Stimulated activated CD8-positive, alpha-beta memory T cell treated with anti-CD3 and anti-CD28 coated beads, Interleukin-7, amount 100 ng/mL, for 1 hour (primary cell): ENCODE data around the gene COL12A1.

ENCODE experiments used
- DNase-seq, 2 donors: peaks; one replicate each; pipeline ENCODE4 v3.0.0-alpha.2; 2020; ENCODE audit warnings: low read depth in 2 of 2

Gene COL12A1

DNA sequence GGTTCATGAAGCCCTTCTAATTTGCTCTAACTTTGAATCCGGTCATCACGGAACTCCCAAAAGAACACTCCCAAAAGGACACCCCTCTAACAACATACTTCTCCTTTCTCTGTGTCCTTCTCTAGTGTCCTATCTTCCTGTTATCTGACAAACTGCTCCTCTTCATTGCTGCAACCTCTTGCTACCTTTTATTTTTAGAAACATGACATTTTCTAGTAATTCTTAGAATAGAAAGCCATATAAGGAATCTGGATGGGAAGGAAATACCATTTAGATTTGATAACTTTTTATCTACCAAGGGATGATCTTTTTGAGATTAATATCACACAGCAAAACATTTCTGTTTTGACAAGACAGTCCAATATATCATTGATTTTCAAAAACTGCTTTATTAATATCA is 63.1 kb downstream of the COL12A1 start:
- DNase-seq: no peak

GRCh38 chr6:75135876-75136275 is 70.0 kb downstream of the COL12A1 start:
- no peak for DNase-seq

DNA sequence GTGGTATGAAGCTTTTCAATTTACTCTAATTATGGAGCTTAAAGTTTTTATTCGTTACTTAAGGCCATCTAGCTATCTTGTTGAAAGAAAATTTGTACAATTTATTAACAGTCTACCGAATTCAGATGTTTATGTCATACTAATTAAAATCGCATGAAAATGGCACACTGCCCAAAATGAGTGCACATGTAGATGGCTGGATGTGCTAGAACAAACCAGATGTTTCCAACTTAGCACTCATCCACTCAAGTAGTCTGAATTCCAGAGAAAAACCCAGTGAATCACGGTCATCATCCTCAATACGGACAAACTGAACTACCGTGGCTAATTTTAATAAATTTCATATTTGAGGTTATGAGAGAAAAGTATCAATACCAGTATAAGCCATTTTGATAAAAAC is 70.4 kb downstream of the COL12A1 start:
- no peak for DNase-seq

GRCh38 chr6:75130784-75131183 is 75.1 kb downstream of the COL12A1 start:
- no peak for DNase-seq

DNA sequence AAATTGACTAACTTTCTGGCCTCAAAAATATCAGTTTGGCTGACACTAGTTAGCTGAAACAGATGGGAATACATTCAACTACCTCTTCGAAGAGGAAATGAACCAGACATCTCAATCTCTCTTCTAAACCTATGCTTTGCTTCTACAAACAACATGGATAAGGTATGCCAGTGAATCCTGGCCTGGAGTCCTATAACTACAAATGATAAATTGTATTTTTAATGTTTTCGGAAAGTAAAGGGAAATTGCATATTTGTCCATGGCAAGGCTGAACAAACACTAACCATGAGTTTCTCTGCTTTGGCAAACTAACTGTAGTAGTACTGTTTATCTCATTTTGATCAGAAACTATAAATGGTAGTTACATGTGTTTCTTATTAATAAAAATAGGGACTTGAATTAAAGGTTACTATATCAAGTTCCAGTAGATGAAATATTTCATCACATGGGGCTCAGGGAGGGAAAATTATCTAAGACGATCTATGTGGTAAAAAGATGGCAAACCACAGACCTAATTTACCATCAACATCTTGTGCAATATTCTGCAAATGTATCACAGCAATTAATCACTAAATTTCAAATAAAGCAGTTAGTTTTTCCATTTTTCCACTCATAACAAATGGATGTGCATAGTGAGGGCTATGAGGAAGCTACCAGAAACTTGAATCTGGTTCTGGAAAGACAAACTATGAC is 76.8 kb downstream of the COL12A1 start:
- no peak for DNase-seq

DNA sequence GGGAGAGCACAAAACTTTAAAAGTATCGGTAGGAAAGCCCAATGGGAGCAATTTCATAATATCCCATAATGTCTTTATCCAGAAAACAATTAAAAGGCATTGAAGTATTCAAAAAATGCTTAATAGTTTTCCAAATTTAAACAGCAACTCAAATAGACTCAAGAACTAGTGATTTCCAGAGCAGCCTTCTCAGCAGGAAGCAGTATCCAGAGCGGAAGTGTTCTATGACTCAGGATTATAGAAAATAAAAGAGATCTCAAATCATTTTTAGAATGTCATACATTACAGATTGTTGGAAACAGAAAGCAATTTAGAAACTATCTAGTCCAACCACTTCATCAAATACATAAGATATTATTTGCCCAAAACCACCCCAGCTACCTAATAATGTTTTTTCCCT is 79.3 kb downstream of the COL12A1 start:
- DNase-seq: no peak

GRCh38 chr6:75124983-75125382 is 80.9 kb downstream of the COL12A1 start:
- DNase-seq: no peak

DNA sequence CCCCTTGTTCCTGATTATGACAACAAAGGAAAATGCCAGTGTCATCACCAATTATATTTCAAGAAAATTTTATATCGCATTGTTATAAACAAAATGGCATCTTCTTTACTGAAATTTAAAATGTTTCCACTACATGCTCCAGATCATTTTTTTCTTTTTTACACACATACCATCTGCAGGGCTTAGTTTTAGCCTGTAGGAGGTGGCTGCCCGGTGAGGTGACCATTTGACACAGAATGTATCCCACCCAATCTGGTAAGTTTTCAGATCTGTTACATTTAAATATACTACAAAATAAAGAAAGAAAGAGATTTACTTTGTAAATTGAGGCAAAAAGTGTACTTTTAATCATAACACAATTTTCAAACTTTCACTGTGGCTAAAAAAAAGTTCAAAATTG is 81.8 kb downstream of the COL12A1 start:
- no peak for DNase-seq

DNA sequence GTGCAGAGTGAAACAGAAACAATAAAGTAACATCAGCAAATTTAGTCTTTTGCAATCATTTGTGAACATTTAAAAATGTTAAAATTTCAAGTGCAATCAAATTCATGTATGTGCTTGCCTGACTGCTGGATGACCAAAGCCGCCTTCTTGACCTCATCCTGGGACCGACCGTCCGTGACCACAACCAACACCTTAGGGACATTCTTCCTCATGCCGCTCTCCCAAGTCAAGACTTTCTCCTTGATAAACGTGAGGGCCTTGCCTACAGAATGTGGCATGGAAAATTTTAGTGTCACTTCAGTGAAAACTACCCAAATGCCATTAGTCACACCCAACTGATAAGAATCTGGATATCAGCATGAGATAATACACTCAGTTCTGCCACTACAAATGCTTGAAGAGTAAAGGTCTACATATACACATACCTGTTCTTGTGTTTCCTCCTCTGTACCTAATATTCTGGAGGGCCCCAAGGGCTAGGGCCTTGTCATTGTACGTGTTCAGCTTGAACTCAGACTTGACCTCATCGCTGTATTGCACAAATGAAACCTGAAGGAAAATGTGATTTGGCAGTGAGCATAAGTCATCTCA is 86.8 kb downstream of the COL12A1 start:
- DNase-seq: no peak

DNA sequence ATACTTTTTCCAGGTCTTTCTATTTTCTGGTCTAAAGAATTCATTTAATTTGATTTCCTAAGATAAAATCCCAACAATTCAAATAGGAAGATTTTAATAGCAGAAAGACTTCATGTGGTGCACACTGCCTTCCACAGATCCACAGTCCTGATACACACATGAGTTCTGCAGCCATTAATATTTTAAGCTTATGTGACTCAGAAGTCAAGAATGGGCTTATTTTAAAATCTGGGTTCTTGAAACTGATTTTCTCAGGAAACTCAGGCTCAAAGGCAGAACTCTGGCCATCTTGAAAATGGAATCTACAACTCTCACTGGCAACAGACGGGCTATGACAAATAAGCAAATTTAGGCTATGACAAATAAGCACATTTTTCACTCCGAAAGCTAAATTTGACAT is 88.2 kb downstream of the COL12A1 start:
- no peak for DNase-seq

- DNase-seq: no peak
These were observed 88.9 kb downstream of the COL12A1 start for GRCh38 chr6:75116946-75117345.

DNA sequence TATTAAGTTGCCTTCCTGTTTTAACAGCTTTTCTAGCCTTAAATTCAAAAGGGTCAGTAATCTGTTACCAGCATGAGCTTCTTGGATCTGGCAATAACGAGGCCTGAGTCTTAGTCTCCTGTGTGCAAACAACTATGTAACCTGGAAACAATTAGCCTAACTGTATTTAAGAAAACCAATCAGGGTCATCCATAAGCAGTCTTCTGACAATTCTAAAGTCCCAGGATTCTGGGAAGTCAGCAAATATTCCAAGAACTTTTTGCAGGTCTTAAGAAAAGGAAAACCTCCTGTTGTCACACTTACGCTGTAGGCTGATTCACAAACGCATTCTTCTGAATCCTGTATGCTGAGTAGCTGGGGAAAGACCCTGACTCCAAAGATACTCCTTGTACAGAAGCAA is 90.4 kb downstream of the COL12A1 start:
- no peak for DNase-seq

DNA sequence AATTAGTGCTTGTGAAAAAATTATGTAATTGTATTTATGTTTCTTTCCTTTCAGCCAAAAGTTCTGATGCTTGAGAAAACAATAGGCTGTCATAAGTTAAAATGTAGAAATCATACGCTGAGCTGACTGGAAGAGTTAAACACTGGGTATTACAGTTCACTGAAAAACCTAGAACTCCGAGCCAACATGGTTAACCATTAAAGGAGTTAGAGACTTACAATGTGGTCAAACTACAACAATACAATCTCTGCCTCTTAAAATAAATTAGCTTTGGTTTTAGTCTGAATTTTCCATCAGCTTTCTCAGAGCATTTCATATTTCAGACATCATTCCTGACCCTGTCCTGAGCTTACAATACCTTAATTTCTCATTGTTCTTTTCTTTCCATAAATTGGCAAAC is 91.0 kb downstream of the COL12A1 start:
- DNase-seq: no peak

GRCh38 chr6:75114195-75114594 is 91.7 kb downstream of the COL12A1 start:
- no peak for DNase-seq

- no peak for DNase-seq
These were observed 92.4 kb downstream of the COL12A1 start for GRCh38 chr6:75113446-75113845.

DNA sequence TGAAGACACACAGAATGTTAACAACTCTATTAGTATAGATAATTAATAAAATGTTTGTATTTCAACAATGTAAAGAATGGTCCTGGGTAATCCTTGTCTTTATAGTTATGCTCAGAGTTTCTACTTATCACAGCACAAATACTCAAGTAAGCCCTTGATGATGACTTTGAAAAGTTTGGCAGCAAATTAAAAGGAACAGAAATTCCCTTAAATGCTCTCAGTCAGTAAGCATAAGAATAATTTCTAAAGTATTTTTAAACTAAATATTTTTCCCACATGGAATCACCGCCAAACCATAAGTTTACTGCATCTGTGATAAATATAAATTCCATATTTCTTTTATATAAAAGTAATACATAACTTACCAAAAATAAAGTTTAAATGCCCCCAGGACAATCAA is 96.1 kb downstream of the COL12A1 start:
- DNase-seq: no peak

GRCh38 chr6:75109022-75109421 is 96.8 kb downstream of the COL12A1 start:
- no peak for DNase-seq

- DNase-seq: no peak
These were observed 97.4 kb downstream of the COL12A1 start for GRCh38 chr6:75108333-75108974.

DNA sequence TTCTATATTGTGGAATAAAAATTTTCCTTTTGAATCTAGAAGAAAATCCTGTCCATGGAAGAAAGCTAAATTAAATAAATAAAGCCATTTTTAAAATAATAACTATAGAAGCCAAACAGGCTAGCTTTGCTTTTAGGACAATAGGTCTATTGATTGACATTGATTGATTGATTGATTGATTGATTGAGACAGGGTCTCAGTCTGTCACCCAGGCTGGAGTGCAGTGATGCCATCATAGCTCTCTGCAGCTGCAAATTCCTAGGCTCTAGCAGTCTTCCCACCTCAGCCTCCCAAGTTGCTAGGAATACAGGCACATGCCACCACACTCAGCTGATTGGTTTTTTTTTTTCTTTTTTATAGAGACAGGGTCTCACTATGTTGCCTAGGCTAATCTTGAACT is 97.9 kb downstream of the COL12A1 start:
- no peak for DNase-seq

DNA sequence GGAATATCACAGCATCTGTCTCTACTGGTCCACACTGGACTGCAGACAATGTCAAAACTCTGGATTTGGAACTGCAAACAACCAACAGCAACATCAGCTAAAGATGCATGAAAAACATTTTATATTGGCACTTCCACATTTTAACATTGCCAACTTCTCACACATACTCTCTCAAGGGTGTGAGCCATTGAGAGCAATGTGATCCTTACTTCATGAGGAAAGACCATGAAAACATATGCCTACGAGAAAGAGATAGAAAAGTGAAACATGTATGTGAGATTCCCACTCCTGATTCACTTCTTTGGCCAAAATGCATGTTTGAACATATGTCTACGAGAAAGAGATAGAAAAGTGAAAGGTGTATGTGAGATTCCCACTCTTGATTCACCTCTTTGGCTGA is 99.4 kb downstream of the COL12A1 start:
- DNase-seq: no peak

- no peak for DNase-seq
These were observed 102.4 kb downstream of the COL12A1 start for GRCh38 chr6:75103431-75103830.

DNA sequence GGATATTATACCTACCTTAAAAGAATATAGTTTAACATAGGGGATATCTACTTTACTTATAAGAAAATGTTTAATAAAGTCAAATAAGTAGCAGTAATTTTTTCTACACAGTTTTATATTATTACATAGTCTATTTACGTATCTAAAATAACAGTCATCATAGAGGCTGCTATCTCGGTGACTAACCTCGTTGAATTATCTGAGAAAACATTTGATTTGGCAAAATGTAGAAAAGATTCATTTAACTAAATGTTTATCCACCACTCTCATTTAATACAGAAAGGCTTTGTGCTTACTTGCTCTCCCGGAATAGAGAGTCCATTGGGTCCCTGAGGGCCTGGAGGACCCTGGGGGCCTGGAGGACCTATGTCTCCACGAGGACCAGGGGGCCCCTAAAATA is 103.6 kb downstream of the COL12A1 start:
- no peak for DNase-seq

GRCh38 chr6:75101896-75102295 is 104.0 kb downstream of the COL12A1 start:
- no peak for DNase-seq
